SK-N-SH treated with all-trans-retinoic acid at 6 μM for 48 hours (cell line): ENCODE data around the gene ZNF462.

Source experiments
- ATAC-seq: fragments of 200-7000 bp; cut with Tn5 transposase; 3 replicates; pipeline ENCODE4 v1.9.1; 2020; ENCODE audit warnings: mild to moderate bottlenecking, moderate library complexity
- ARNTL ChIP-seq: fragments of 450-650 bp; formaldehyde crosslinking; IDR thresholded peaks from 2 replicates; pipeline ENCODE4 v1.5.0; 2020; ENCODE audit warnings: low read depth, mild to moderate bottlenecking, moderate library complexity, borderline replicate concordance
- BACH2 ChIP-seq: fragments of 250-450 bp; sonication (Bioruptor Pico); IDR thresholded peaks from 2 replicates; pipeline ENCODE4 v1.9.0; 2021; ENCODE audit warnings: mild to moderate bottlenecking, borderline replicate concordance
- CSDC2 ChIP-seq: fragments of 250-450 bp; sonication (Bioruptor Pico); IDR thresholded peaks from 2 replicates; pipeline ENCODE4 v1.5.0; 2020; ENCODE audit warnings: mild to moderate bottlenecking, moderate library complexity
- GLIS3 ChIP-seq: fragments of 250-450 bp; sonication (Bioruptor Pico); IDR thresholded peaks from 2 replicates; pipeline ENCODE4 v1.5.0; 2020; ENCODE audit warnings: mild to moderate bottlenecking, moderate library complexity
- ISL1 ChIP-seq: fragments of 250-450 bp; sonication (Bioruptor Pico); IDR thresholded peaks from 2 replicates; pipeline ENCODE4 v2.1.2; 2022; ENCODE audit warnings: mild to moderate bottlenecking, moderate library complexity
- OSR1 ChIP-seq: fragments of 250-450 bp; sonication (Bioruptor Pico); IDR thresholded peaks from 2 replicates; pipeline ENCODE4 v1.8.0; 2022; ENCODE audit warnings: moderate library complexity, mild to moderate bottlenecking, inconsistent platforms
- PPARA ChIP-seq: fragments of 250-450 bp; sonication (Bioruptor Pico); IDR thresholded peaks from 2 replicates; pipeline ENCODE4 v1.5.0; 2020; ENCODE audit warnings: mild to moderate bottlenecking, borderline replicate concordance
- SNAI2 ChIP-seq: fragments of 250-450 bp; sonication (Bioruptor Pico); IDR thresholded peaks from 2 replicates; pipeline ENCODE4 v1.5.0; 2020; ENCODE audit warnings: mild to moderate bottlenecking, moderate library complexity
- TCF4 ChIP-seq: fragments of 250-450 bp; sonication (Bioruptor Pico); IDR thresholded peaks from 2 replicates; pipeline ENCODE4 v1.8.0; 2021; ENCODE audit warnings: mild to moderate bottlenecking, moderate library complexity, borderline replicate concordance
- TOX ChIP-seq: fragments of 250-450 bp; sonication (Bioruptor Pico); IDR thresholded peaks from 2 replicates; pipeline ENCODE4 v1.8.0; 2021; ENCODE audit warnings: mild to moderate bottlenecking, moderate library complexity, borderline replicate concordance
- ZC3H10 ChIP-seq: fragments of 250-450 bp; sonication (Bioruptor Pico); IDR thresholded peaks from 2 replicates; pipeline ENCODE4 v1.5.1; 2021; ENCODE audit warnings: mild to moderate bottlenecking, moderate library complexity
- ZNF565 ChIP-seq: fragments of 450-650 bp; formaldehyde crosslinking; conservative IDR thresholded peaks from 2 replicates; pipeline ENCODE4 v1.5.0; 2020; ENCODE audit warnings: low read depth, mild to moderate bottlenecking, moderate library complexity
- ZNF70 ChIP-seq: fragments of 450-650 bp; formaldehyde crosslinking; IDR thresholded peaks from 2 replicates; pipeline ENCODE4 v1.5.0; 2020; ENCODE audit warnings: mild to moderate bottlenecking, moderate library complexity
- ZNF8 ChIP-seq: fragments of 450-650 bp; formaldehyde crosslinking; IDR thresholded peaks from 2 replicates; pipeline ENCODE4 v1.5.0; 2020; ENCODE audit warnings: mild to moderate bottlenecking, moderate library complexity
- TF ChIP-seq, protein P1 (sequence below): fragments of 250-450 bp; sonication (Bioruptor Pico); IDR thresholded peaks from 2 replicates; pipeline ENCODE4 v1.5.0; 2020; ENCODE audit warnings: mild to moderate bottlenecking, moderate library complexity
- TF ChIP-seq, protein P2 (sequence below): fragments of 250-450 bp; sonication (Bioruptor Pico); IDR thresholded peaks from 2 replicates; pipeline ENCODE4 v1.8.0; 2021; ENCODE audit warnings: low read depth, mild to moderate bottlenecking, moderate library complexity, borderline replicate concordance
- TF ChIP-seq, protein P3 (sequence below): fragments of 250-450 bp; sonication (Bioruptor Pico); IDR thresholded peaks from 2 replicates; pipeline ENCODE4 v1.5.1; 2020; ENCODE audit warnings: low read depth, mild to moderate bottlenecking, moderate library complexity
- TF ChIP-seq, protein P4 (sequence below): fragments of 250-450 bp; sonication (Bioruptor Pico); IDR thresholded peaks from 2 replicates; pipeline ENCODE4 v1.8.0; 2020; ENCODE audit warnings: mild to moderate bottlenecking, moderate library complexity, borderline replicate concordance

The ZNF462 gene

DNA sequence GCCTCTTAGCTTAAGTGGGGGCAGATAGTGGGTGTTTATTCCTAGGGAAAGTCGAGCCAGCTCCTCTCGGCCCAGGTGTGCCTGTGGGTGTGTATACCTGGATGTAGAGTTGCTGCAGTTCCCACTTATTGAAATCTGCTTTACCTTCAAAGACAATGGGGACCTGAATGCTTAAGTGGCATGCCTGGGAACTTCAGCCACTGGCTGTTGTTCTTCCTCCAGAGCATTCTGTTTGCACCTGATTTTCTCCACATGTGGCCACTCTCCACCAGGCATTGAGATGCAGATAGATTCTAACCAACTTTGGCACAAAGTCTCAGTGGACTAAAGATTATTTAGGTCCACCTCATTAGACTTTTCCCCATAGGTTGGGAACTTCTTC is 186.8 kb downstream of the ZNF462 start (continued):
- TF ChIP-seq, protein P1, sequence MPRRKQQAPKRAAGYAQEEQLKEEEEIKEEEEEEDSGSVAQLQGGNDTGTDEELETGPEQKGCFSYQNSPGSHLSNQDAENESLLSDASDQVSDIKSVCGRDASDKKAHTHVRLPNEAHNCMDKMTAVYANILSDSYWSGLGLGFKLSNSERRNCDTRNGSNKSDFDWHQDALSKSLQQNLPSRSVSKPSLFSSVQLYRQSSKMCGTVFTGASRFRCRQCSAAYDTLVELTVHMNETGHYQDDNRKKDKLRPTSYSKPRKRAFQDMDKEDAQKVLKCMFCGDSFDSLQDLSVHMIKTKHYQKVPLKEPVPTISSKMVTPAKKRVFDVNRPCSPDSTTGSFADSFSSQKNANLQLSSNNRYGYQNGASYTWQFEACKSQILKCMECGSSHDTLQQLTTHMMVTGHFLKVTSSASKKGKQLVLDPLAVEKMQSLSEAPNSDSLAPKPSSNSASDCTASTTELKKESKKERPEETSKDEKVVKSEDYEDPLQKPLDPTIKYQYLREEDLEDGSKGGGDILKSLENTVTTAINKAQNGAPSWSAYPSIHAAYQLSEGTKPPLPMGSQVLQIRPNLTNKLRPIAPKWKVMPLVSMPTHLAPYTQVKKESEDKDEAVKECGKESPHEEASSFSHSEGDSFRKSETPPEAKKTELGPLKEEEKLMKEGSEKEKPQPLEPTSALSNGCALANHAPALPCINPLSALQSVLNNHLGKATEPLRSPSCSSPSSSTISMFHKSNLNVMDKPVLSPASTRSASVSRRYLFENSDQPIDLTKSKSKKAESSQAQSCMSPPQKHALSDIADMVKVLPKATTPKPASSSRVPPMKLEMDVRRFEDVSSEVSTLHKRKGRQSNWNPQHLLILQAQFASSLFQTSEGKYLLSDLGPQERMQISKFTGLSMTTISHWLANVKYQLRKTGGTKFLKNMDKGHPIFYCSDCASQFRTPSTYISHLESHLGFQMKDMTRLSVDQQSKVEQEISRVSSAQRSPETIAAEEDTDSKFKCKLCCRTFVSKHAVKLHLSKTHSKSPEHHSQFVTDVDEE, result no peak
- TF ChIP-seq ZNF70 (CRISPR knock-in tag) (no peak), ZC3H10 (CRISPR knock-in tag) (no peak), BACH2 (CRISPR knock-in tag) (no peak), SNAI2 (CRISPR knock-in tag) (no peak)
- TF ChIP-seq, all 23 proteins: peak for 0

DNA sequence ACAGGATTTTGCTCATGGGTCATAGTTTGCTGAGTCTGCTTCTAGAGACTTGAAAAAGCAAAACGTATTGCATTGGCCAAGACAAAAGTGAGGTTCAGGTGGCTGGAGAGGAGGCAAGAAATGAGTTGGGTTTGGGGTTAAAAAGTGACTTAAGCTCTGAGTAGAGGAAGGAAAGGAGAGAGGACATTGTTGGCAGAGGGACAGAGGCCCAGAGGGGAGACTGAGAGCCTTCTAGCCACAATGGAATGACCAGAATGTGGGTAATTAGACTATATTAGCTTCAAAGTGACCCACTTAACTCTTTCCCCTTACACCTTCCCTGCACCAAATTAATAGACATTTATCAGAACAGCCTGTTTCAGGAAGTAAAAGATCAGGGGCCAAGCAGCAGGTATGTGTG is 188.4 kb downstream of the ZNF462 start:
- ATAC-seq, result no peak
- TF ChIP-seq BACH2 (CRISPR knock-in tag) (no peak), ZNF70 (CRISPR knock-in tag) (no peak), SNAI2 (CRISPR knock-in tag) (no peak), CSDC2 (CRISPR knock-in tag) (no peak), TOX (no peak), ARNTL (no peak)
- TF ChIP-seq, protein P2, sequence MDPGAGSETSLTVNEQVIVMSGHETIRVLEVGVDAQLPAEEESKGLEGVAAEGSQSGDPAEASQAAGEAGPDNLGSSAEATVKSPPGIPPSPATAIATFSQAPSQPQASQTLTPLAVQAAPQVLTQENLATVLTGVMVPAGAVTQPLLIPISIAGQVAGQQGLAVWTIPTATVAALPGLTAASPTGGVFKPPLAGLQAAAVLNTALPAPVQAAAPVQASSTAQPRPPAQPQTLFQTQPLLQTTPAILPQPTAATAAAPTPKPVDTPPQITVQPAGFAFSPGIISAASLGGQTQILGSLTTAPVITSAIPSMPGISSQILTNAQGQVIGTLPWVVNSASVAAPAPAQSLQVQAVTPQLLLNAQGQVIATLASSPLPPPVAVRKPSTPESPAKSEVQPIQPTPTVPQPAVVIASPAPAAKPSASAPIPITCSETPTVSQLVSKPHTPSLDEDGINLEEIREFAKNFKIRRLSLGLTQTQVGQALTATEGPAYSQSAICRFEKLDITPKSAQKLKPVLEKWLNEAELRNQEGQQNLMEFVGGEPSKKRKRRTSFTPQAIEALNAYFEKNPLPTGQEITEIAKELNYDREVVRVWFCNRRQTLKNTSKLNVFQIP (CRISPR knock-in tag), result no peak
- TF ChIP-seq, protein P3, sequence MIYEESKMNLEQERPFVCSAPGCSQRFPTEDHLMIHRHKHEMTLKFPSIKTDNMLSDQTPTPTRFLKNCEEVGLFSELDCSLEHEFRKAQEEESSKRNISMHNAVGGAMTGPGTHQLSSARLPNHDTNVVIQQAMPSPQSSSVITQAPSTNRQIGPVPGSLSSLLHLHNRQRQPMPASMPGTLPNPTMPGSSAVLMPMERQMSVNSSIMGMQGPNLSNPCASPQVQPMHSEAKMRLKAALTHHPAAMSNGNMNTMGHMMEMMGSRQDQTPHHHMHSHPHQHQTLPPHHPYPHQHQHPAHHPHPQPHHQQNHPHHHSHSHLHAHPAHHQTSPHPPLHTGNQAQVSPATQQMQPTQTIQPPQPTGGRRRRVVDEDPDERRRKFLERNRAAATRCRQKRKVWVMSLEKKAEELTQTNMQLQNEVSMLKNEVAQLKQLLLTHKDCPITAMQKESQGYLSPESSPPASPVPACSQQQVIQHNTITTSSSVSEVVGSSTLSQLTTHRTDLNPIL (CRISPR knock-in tag), result no peak
- TF ChIP-seq, protein P4, sequence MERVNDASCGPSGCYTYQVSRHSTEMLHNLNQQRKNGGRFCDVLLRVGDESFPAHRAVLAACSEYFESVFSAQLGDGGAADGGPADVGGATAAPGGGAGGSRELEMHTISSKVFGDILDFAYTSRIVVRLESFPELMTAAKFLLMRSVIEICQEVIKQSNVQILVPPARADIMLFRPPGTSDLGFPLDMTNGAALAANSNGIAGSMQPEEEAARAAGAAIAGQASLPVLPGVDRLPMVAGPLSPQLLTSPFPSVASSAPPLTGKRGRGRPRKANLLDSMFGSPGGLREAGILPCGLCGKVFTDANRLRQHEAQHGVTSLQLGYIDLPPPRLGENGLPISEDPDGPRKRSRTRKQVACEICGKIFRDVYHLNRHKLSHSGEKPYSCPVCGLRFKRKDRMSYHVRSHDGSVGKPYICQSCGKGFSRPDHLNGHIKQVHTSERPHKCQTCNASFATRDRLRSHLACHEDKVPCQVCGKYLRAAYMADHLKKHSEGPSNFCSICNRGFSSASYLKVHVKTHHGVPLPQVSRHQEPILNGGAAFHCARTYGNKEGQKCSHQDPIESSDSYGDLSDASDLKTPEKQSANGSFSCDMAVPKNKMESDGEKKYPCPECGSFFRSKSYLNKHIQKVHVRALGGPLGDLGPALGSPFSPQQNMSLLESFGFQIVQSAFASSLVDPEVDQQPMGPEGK (CRISPR knock-in tag), result no peak

DNA sequence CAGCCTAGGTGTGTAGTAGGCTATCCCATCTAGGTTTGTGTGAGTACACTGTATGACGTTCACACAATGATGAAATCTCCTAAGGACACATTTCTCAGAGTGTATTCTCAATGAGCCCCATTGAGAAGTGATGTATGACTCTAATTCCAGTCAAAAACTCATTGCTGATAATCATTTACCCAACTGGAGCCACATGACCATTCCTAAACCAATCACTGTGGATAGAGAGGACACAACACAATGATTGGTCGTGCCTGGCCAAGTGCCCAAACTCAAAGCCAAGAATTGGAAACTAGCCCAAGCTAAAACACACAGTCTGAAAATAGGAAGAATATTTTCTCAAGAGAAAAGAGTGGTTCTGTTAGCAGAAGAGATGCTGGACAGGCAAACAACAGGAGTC is 191.2 kb downstream of the ZNF462 start:
- no peak for ATAC-seq
- no peak for TF ChIP-seq CSDC2 (CRISPR knock-in tag)
- TF ChIP-seq, protein P3 (CRISPR knock-in tag), result no peak
- TF ChIP-seq ARNTL, result no peak
- no peak for TF ChIP-seq GLIS3 (CRISPR knock-in tag)

DNA sequence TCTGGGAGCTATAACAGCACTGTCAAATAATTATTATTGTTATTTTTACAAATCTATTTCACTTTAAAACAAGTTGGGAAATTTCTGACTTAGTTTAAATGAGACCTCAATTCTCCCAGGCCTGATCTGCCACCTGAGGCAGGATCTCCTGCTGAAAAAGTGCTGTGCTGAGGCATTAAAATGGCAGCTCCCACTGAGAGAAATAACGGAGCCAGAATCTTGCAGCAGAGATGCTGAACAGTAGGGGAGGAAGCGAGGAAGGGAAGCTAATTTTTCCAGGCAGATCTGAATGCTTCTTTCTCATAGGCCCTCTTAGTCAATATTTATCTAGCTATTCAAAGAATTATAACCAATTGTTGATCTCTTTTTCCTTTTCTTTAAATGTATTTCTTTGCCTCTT is 196.3 kb downstream of the ZNF462 start:
- TF ChIP-seq ZNF8 (CRISPR knock-in tag) (no peak), ARNTL (no peak), BACH2 (CRISPR knock-in tag) (no peak), PPARA (CRISPR knock-in tag) (no peak), CSDC2 (CRISPR knock-in tag) (no peak), ISL1 (CRISPR knock-in tag) (no peak), TCF4 (CRISPR knock-in tag) (no peak), TOX (no peak), SNAI2 (CRISPR knock-in tag) (no peak), OSR1 (CRISPR knock-in tag) (no peak), ZNF565 (CRISPR knock-in tag) (no peak)
- TF ChIP-seq, protein P2 (CRISPR knock-in tag), result no peak
- TF ChIP-seq, protein P4 (CRISPR knock-in tag), result no peak
- no peak for ATAC-seq
